CD4-positive, alpha-beta T cell (primary cell): ENCODE measurements around the gene NIPAL4. TPM values are rescaled to one million over a fixed set of nuclear protein-coding genes. Genes with fewer than 3 reads are reported as not detected.

Experiments used
- ATAC-seq: fragments of 200-7000 bp; cut with Tn5 transposase; one replicate; pipeline ENCODE4 v1.10.0; 2022; ENCODE audit warnings: mild to moderate bottlenecking; ENCODE audit not compliant: poor library complexity
- CTCF ChIA-PET: fragments of 350-600 bp; sonication (Branson Sonifier 250); formaldehyde crosslinking; loops from one replicate; lab custom pipeline; 2021; ENCODE audit warnings: antibody characterized with exemption, inconsistent platforms; lab: Charles Lee
- POLR2A ChIA-PET: fragments of 350-600 bp; sonication (Branson Sonifier 250); formaldehyde crosslinking; loops from one replicate; lab custom pipeline; 2021; ENCODE audit warnings: antibody characterized with exemption, inconsistent platforms; lab: Charles Lee
- DNase-seq, 14 experiments: peaks; one replicate each; pipeline ENCODE4 v3.0.0-alpha.2; 2013 to 2020; ENCODE audit warnings: mixed read lengths in 2 of 14
- H3K27ac ChIP-seq, 2 donors: one replicate each; pipeline versions ENCODE4 v1.5.1 to v1.7.0; 2013; ENCODE audit warnings: low read length in 2 of 2, low read depth in 1 of 2, mild to moderate bottlenecking in 1 of 2
- H3K27me3 ChIP-seq, 2 experiments: 1 replicate in 1 of 2; 2 replicates in 1 of 2; pipeline versions ENCODE4 v1.6.1 to v1.7.0; 2013; ENCODE audit warnings: low read length in 2 of 2, control low read depth in 1 of 2, mild to moderate bottlenecking in 1 of 2, moderate library complexity in 1 of 2; ENCODE audit not compliant: insufficient read depth in 2 of 2, control insufficient read depth in 1 of 2
- H3K36me3 ChIP-seq: one replicate; pipeline ENCODE4 v1.6.1; 2013; ENCODE audit warnings: low read length, control low read depth; ENCODE audit not compliant: insufficient read depth
- H3K4me1 ChIP-seq: one replicate; pipeline ENCODE4 v1.6.1; 2013; ENCODE audit warnings: low read length, control low read depth; ENCODE audit not compliant: insufficient read depth
- H3K4me3 ChIP-seq: one replicate; pipeline ENCODE4 v1.5.1; 2013; ENCODE audit warnings: mild to moderate bottlenecking, low read length, moderate library complexity
- H3K9me3 ChIP-seq, 2 experiments: 1 replicate in 1 of 2; 2 replicates in 1 of 2; pipeline versions ENCODE4 v1.6.1 to v1.7.0; 2013; ENCODE audit warnings: low read length in 2 of 2, mild to moderate bottlenecking in 2 of 2, control low read depth in 1 of 2, moderate library complexity in 1 of 2; ENCODE audit not compliant: control insufficient read depth in 1 of 2, insufficient read depth in 1 of 2
- H3K27ac Mint-ChIP-seq: one replicate; pipeline ENCODE4 v1.8.0; 2020; ENCODE audit warnings: mixed read lengths
- H3K27me3 Mint-ChIP-seq: one replicate; pipeline ENCODE4 v1.8.0; 2021; ENCODE audit warnings: mixed read lengths
- H3K36me3 Mint-ChIP-seq: one replicate; pipeline ENCODE4 v1.8.0; 2021; ENCODE audit warnings: low read depth, mixed read lengths
- H3K4me1 Mint-ChIP-seq: one replicate; pipeline ENCODE4 v1.8.0; 2021; ENCODE audit warnings: low read depth, mixed read lengths
- H3K4me3 Mint-ChIP-seq: one replicate; pipeline ENCODE4 v1.8.0; 2020; ENCODE audit warnings: mild to moderate bottlenecking, mixed read lengths
- H3K9me3 Mint-ChIP-seq: one replicate; pipeline ENCODE4 v1.8.0; 2020; ENCODE audit warnings: mixed read lengths
- CTCF ChIP-seq: fragments of 200-600 bp; IDR thresholded peaks from one replicate; pipeline ENCODE4 v1.8.0; 2022; ENCODE audit warnings: antibody characterized with exemption, mild to moderate bottlenecking
- intact Hi-C, 2 experiments: fragments of 100-400 bp; cut with DNase I in 1 of 2; cut with micrococcal nuclease in 1 of 2; formaldehyde crosslinking; loops; one replicate each; pipeline versions ENCODE4 v1.15.1 to v1.9.0; 2023 to 2025; cut with DNase I, micrococcal nuclease
- total RNA-seq, 174 experiments: library from RNA in 2 of 174; stranded (reverse) in 2 of 174; gene quantifications; one replicate each; pipeline ENCODE4 v1.2.3 and lab custom pipeline; 2021 to 2026

Gene NIPAL4
- total RNA-seq, 2 experiments from 2014 or later, result 0.16 to 0.45 TPM

GRCh38 chr5:157506981-157507780 is 47.2 kb downstream of the NIPAL4 start:
- no peak for DNase-seq
- Mint-ChIP-seq H3K27me3 (no peaks in the 10 kb centered on the region), H3K9me3 (no peaks in the 10 kb centered on the region), H3K4me1 (peaks cover 15% of the 10 kb centered on the region), H3K36me3 (peaks cover 41% of the 10 kb centered on the region), H3K27ac (no peak overlapping the region), H3K4me3 (no peak overlapping the region)
- TF ChIP-seq CTCF, result no peak
- POLR2A ChIA-PET, result no interaction called here
- H3K36me3 ChIP-seq, result peaks cover 79% of the 10 kb centered on the region
- no peaks in the 10 kb centered on the region for H3K9me3 ChIP-seq
- intact Hi-C loops, result no loop called here
- H3K4me3 ChIP-seq, result no peak overlapping the region
- CTCF ChIA-PET, result no interaction called here
- ATAC-seq, result no peak
- no peak overlapping the region for H3K27ac ChIP-seq
- no peaks in the 10 kb centered on the region for H3K27me3 ChIP-seq
- peaks cover 15% of the 10 kb centered on the region for H3K4me1 ChIP-seq

GRCh38 chr5:157509093-157509492 is 49.1 kb downstream of the NIPAL4 start:
- ChIA-PET CTCF (no interaction called here), POLR2A (no interaction called here)
- Mint-ChIP-seq H3K27me3 (no peaks in the 10 kb centered on the region), H3K27ac (no peak overlapping the region), H3K4me3 (no peak overlapping the region), H3K36me3 (peaks cover 47% of the 10 kb centered on the region), H3K9me3 (no peaks in the 10 kb centered on the region), H3K4me1 (peaks cover 8% of the 10 kb centered on the region)
- no peaks in the 10 kb centered on the region for H3K9me3 ChIP-seq
- H3K36me3 ChIP-seq, result peaks cover 81% of the 10 kb centered on the region
- no peak overlapping the region for H3K4me3 ChIP-seq
- intact Hi-C loops, result no loop called here
- DNase-seq (no peak), ATAC-seq (no peak)
- H3K4me1 ChIP-seq, result peaks cover 12% of the 10 kb centered on the region
- TF ChIP-seq CTCF, result no peak
- no peak overlapping the region for H3K27ac ChIP-seq
- H3K27me3 ChIP-seq, result no peaks in the 10 kb centered on the region

GRCh38 chr5:157509587-157509986 is 49.6 kb downstream of the NIPAL4 start:
- Mint-ChIP-seq H3K27me3 (no peaks in the 10 kb centered on the region), H3K27ac (peak overlapping the region; percentile 28)

More at GRCh38 chr5:157509587-157509986, 49.6 kb downstream of the NIPAL4 start:
- Histone ChIP-seq H3K27me3 (no peaks in the 10 kb centered on the region), H3K36me3 (peaks cover 78% of the 10 kb centered on the region), H3K4me3 (no peak overlapping the region), H3K27ac (no peak overlapping the region), H3K4me1 (peaks cover 12% of the 10 kb centered on the region), H3K9me3 (no peaks in the 10 kb centered on the region)
- intact Hi-C loops, result no loop called here
- Mint-ChIP-seq H3K9me3 (no peaks in the 10 kb centered on the region), H3K4me1 (peaks cover 8% of the 10 kb centered on the region), H3K4me3 (no peak overlapping the region), H3K36me3 (peaks cover 47% of the 10 kb centered on the region)
- DNase-seq (no peak), ATAC-seq (no peak)
- POLR2A ChIA-PET, result no interaction called here
- TF ChIP-seq CTCF, result no peak
- CTCF ChIA-PET, result no interaction called here
